HG03558 (cell line): ENCODE results near the gene MPZL3.
A peak's percentile ranks its signal among the peaks of the same experiment; 100 is the strongest.

ENCODE experiments used
- ATAC-seq: cut with Tn5 transposase; IDR thresholded peaks from one replicate; pipeline ENCODE4 v1.9.1; 2021; ENCODE audit warnings: moderate number of reproducible peaks; ENCODE audit not compliant: unreplicated experiment; ENCODE audit errors: extremely low read depth

MPZL3 gene

GRCh38 chr11:118233850-118234249 is 18.3 kb downstream of the MPZL3 start:
- ATAC-seq, result no peak

GRCh38 chr11:118233377-118233776 is 18.8 kb downstream of the MPZL3 start:
- no peak for ATAC-seq

GRCh38 chr11:118232659-118233058 is 19.5 kb downstream of the MPZL3 start:
- ATAC-seq, result no peak

GRCh38 chr11:118231461-118231860 is 20.7 kb downstream of the MPZL3 start:
- no peak for ATAC-seq

- ATAC-seq, result no peak
Measured at GRCh38 chr11:118230088-118230487, 22.1 kb downstream of the MPZL3 start.

GRCh38 chr11:118229274-118229847 is 22.8 kb downstream of the MPZL3 start:
- no peak for ATAC-seq

GRCh38 chr11:118227865-118228785 is 24.0 kb downstream of the MPZL3 start:
- peak; percentile 33 for ATAC-seq

GRCh38 chr11:118226781-118227180 is 25.4 kb downstream of the MPZL3 start:
- no peak for ATAC-seq

- ATAC-seq, result no peak
Measured at GRCh38 chr11:118226296-118226695, 25.9 kb downstream of the MPZL3 start.

GRCh38 chr11:118224511-118225188 is 27.5 kb downstream of the MPZL3 start, which contains the start of gene JAML:
Gene JAML (minus strand): TSS chr11:118225011. CDS start chr11:118214866, 10,145 bp downstream.
- no peak for ATAC-seq

- ATAC-seq, result no peak
Measured at GRCh38 chr11:118223992-118224391, 28.2 kb downstream of the MPZL3 start.

- no peak for ATAC-seq
Measured at GRCh38 chr11:118223570-118223969, 28.6 kb downstream of the MPZL3 start.

- no peak for ATAC-seq
Measured at GRCh38 chr11:118222437-118222836, 29.7 kb downstream of the MPZL3 start.

GRCh38 chr11:118221419-118221818 is 30.7 kb downstream of the MPZL3 start:
- no peak for ATAC-seq

- no peak for ATAC-seq
Measured at GRCh38 chr11:118219732-118220131, 32.4 kb downstream of the MPZL3 start.

GRCh38 chr11:118219244-118219643 is 32.9 kb downstream of the MPZL3 start:
- no peak for ATAC-seq

- ATAC-seq, result no peak
Measured at GRCh38 chr11:118217575-118217974, 34.6 kb downstream of the MPZL3 start.

GRCh38 chr11:118216621-118217481 is 35.3 kb downstream of the MPZL3 start:
- ATAC-seq, result no peak

- ATAC-seq, result no peak
Measured at GRCh38 chr11:118215765-118216164, 36.4 kb downstream of the MPZL3 start.

- ATAC-seq, result no peak
Measured at GRCh38 chr11:118215262-118215661, 36.9 kb downstream of the MPZL3 start.
